Uterus (tissue), 2 donors: ENCODE results near the gene WDR64.

Source experiments
- CTCF ChIP-seq, 4 experiments: fragments of 200-600 bp in 2 of 4; fragments of 450-650 bp in 2 of 4; sonication (generic) in 2 of 4; IDR thresholded peaks; one replicate each; pipeline ENCODE4 v1.5.1; 2016 to 2019; ENCODE audit warnings: antibody characterized with exemption in 4 of 4, mild to moderate bottlenecking in 2 of 4, moderate library complexity in 1 of 4
- POLR2A ChIP-seq, 2 donors: fragments of 450-650 bp; IDR thresholded peaks; one replicate each; pipeline ENCODE4 v1.6.1; 2016; ENCODE audit warnings: antibody characterized with exemption in 2 of 2, mild to moderate bottlenecking in 1 of 2, moderate library complexity in 1 of 2

GRCh38 chr1:241747992-241748391 lies 95.9 kb downstream of the WDR64 start:
- TF ChIP-seq CTCF (IDR thresholded peaks at IDR 0.05): no peak
- no peak for TF ChIP-seq POLR2A (IDR thresholded peaks at IDR 0.05)
